ENCODE data around the gene POR.

The POR gene

DNA sequence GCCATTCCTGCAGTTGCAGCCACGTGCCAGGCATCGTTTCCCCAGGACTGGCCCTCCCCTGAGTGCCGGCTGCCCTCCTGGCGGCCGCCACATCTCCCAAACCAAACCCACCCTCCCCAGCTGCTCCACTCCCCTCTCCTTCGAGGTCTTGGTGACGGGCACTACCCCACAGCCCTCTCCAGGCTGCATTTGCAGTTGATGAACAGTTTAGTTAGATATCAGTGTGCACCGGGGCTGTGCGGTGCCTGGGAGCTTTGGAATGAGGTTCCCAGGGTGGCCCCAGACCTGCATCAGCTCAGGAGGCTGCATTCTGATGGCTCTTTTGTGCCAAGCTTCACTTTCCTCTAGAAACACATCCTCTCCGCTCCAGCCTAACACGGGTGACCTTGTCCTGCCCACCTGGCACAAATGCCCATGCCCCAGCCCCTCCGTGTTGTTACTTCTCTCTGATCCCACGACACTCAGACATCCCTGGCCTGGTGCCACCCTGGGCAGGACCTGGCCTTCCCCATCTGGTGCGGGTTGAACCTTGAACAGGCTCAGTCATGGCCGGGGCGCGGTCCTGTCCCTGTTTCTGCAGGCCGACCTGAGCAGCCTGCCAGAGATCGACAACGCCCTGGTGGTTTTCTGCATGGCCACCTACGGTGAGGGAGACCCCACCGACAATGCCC is 64.9 kb downstream of the POR start:
- DNase-seq (ENCODE audit: low spot score): no peak

DNA sequence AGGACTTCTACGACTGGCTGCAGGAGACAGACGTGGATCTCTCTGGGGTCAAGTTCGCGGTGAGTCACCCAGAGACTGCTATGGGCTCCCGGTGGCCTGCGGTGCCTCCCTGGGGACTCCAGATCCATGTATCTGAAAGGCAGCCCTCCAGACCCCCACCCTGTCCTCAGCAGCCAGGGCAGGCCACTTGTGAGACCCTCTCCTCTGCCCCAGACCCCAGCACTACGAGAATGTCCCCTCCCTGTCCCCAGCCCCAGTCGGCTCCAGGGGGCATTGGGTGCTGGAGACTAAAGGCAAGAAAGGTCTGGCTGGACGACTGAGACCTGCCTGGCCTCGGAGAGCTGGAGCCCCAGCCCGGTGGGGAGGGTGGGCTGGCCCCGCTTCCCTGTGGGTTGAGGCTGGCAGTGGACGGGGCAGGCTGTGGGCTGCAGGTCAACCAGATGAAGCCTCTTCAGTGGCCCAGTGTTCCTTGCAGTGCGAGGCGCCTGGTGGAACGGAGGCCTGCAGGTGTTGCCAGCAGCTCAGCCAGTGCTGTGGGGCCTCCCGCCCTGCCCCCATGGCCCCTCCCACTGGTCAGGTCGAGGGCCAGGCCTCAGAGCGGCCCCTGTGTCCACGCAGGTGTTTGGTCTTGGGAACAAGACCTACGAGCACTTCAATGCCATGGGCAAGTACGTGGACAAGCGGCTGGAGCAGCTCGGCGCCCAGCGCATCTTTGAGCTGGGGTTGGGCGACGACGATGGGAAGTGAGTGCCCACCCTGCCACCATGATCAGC is 65.7 kb downstream of the POR start:
- DNase-seq (ENCODE audit: low spot score): no peak

DNA sequence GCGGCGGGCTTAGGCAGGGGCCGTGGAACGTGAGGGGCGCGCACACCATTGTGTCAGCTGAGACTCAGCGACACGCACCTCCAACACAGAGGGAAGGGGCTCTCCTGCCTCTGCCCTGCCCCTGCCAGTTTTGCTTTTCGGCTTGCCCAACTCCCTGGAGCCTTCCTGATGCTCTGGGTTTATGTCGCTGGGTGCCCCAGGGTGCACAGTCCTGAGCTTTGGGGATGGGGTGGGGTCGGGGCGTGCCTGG is 66.2 kb downstream of the POR start:
- DNase-seq (ENCODE audit: low spot score): no peak

DNA sequence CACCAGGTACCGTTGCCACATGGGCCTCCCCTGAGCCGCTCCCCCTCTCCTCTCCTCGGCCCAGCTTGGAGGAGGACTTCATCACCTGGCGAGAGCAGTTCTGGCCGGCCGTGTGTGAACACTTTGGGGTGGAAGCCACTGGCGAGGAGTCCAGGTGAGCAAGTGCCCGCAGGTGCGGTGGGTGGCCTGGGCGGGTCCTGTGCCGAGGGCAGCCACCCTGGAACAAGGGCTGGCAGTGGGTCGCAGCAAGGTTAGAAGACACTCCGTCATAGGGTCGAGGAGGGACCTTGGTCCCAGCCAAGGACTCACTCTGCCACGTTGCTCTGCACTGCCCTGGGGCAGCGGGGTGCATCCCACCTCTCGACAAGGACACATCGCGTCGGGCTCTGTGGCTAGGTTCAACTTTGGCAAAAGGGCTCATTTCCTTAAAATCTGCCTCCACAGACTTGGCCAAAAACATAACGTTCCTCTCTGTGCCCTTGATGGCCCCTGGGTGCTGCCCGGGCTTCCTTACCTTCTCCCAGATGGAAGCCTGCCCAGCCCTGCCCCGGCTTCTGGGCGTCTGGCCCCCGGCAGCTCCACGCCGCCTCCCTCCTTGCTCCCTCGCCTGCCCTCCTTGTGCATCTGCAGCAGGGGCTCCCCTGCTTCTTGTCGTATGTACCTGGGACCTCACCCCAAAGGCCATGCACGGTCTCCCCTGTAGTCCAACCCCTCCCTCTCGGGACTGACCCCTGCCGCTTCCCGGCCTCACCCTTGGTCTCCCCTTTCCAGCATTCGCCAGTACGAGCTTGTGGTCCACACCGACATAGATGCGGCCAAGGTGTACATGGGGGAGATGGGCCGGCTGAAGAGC is 66.7 kb downstream of the POR start:
- no peak for DNase-seq (ENCODE audit: low spot score)

DNA sequence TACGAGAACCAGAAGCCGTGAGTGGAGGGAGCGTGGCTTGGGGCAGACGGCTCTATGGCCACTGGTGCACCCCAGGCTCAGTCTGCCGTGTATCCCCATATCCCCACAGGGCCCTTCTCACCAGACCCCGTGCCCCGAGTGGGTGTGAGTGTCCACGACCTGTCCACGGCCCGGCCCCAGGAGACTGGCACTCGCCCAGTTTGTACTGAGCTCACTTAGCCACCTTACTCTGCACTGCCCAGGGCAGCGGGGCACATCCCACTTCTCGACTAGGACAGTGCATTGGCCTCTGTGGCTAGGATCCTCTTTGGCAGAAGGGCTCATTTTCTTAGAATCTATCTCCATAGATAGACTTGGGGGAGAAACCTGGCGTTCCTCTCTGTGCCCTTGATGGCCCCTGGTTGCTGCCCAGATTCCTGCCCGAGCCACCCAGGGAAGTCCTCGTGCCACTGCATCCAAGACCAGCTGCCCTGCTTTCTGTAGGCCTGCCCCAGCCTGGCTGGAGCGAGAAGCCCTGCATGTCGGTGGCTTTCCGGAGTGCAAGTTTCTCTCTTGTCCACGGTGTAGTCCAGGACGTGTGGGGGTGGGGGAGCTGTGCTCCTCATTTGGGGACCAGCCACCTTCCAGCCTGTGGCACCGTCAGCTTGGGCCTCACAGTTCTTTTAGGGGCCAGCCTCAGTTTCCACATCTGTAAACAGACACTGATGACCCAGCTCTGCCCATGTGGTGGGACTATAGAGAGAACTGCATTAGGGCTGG is 67.5 kb downstream of the POR start:
- DNase-seq (ENCODE audit: low spot score): no peak

DNA sequence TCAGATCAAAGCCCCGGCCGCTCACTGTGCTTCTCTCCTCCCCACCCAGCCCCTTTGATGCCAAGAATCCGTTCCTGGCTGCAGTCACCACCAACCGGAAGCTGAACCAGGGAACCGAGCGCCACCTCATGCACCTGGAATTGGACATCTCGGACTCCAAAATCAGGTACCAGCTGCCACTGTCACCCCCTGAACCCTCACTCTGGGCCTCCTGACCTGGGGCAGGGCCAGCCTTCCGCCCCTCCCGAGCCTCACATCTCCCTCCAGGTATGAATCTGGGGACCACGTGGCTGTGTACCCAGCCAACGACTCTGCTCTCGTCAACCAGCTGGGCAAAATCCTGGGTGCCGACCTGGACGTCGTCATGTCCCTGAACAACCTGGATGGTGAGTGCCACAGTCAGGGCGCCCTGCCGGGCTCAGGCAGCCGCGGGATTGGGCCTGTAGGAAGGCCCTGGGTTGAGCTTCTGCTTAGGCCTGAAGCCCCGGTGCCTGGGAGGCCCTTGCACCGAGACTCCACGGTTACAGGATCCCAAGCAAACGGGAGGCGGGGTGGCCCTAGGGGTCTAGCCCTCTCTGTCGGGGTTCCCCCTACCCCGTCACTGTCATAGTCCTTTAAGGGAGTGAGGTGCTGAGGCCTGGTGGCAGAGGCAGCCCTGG is 68.6 kb downstream of the POR start:
- no peak for DNase-seq (ENCODE audit: low spot score)

DNA sequence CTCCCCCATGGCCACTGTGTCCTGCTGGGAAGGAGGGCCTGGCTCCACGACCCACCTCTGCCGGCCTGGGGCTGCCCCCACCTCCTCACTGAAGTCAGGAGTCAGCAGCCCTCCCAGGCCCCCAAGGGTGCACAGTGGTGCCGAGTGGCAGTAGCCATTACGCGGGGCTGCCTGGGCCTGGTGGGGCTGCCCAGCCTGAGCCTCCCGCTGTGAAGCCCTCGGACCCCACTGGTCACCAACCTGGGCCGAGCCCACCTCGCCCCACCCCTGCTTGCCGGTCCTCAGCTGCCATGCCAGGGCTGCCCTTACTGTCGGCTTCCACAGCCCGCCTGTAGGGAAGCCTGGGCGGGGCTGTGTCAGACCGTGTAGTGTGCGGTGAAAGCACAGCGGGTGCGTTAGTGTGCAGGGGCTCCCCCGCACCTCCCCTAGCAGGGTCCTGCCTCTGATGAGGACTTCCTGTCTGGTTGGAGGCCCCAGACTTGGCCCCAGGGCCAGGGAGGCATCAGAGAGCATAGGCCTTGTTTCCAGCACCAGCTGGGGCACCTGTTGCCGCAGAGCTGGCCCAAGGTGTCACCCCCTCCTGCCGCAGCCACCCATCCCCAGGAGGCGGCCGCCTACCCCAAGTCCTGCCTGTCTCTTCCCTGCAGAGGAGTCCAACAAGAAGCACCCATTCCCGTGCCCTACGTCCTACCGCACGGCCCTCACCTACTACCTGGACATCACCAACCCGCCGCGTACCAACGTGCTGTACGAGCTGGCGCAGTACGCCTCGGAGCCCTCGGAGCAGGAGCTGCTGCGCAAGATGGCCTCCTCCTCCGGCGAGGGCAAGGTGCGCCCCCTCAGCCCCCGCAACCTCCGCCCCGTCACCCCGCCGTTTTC is 69.4 kb downstream of the POR start:
- DNase-seq (ENCODE audit: low spot score): no peak

DNA sequence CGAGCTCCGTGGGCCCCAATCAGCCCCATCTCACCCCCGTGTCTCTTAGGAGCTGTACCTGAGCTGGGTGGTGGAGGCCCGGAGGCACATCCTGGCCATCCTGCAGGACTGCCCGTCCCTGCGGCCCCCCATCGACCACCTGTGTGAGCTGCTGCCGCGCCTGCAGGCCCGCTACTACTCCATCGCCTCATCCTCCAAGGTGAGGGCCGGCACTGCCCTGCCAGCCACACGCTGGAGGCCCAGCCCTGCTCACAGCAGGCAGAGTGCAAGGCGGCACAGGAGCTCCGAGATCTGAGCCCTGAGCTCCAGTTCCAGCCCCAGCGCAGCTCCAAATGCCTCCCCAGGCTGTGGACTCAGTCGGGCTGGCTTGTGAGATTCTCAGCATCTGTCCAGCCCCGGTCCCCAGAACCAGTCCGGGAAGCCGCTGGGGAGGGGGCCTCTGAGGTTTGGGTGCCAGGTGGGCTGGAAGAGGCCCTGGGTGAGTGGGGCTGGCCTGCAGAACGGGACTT is 70.1 kb downstream of the POR start:
- no peak for DNase-seq (ENCODE audit: low spot score)

DNA sequence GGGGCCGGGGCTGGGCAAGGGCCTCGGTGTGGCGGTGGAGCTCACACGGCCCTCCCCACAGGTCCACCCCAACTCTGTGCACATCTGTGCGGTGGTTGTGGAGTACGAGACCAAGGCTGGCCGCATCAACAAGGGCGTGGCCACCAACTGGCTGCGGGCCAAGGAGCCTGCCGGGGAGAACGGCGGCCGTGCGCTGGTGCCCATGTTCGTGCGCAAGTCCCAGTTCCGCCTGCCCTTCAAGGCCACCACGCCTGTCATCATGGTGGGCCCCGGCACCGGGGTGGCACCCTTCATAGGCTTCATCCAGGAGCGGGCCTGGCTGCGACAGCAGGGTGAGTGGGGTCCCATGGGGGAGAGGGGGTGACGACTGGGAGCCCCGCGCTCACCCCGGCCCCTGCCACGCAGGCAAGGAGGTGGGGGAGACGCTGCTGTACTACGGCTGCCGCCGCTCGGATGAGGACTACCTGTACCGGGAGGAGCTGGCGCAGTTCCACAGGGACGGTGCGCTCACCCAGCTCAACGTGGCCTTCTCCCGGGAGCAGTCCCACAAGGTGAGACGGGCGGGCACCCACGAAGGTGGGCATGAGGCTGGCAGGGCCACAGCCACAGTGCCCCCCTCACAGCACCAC is 70.7 kb downstream of the POR start:
- DNase-seq (ENCODE audit: low spot score): no peak

DNA sequence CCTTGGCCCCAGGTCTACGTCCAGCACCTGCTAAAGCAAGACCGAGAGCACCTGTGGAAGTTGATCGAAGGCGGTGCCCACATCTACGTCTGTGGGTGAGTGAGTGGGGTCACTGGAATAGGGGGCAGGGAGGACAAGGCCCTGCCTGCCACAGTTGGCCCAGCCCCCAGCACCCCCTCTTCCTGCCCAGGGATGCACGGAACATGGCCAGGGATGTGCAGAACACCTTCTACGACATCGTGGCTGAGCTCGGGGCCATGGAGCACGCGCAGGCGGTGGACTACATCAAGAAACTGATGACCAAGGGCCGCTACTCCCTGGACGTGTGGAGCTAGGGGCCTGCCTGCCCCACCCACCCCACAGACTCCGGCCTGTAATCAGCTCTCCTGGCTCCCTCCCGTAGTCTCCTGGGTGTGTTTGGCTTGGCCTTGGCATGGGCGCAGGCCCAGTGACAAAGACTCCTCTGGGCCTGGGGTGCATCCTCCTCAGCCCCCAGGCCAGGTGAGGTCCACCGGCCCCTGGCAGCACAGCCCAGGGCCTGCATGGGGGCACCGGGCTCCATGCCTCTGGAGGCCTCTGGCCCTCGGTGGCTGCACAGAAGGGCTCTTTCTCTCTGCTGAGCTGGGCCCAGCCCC is 71.3 kb downstream of the POR start:
- no peak for DNase-seq (ENCODE audit: low spot score)

DNA sequence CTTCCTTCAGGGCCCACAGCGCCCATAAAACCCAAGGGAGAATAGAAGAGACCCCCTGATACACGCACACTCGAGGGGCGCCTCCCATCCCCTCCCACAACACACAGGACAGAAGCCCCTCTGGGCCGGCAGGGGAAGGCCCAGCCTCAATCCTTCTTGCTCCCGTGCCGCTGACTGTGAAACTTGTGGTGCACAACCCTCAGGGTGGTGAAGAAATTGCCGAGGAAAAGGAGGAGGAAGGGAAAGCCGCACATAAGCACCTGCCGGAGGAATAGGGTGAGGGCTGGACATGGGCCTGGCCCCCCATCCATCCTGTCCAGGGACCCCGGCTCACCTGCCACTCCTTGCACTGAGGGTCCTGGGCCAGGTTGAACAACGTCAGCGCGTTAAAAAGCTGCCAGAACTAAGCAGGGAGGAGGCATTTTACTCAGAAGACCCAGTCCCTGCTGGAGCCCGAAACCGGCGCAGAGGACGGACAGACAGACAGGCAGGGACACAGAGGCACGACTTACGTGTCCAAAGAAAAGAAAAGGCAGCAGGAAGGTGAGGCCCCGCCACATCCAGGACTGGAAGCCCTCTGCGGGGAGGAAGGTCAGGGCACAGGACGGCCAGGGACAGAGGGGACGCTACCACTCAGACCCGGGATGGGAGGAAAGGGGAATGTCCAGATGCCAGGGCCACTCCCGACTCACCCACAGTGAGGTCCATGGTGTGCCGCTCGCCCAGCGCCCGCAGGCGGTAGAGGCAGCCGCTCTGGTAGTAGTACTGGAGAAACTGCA is 72.3 kb downstream of the POR start:
- DNase-seq (ENCODE audit: low spot score): no peak

DNA sequence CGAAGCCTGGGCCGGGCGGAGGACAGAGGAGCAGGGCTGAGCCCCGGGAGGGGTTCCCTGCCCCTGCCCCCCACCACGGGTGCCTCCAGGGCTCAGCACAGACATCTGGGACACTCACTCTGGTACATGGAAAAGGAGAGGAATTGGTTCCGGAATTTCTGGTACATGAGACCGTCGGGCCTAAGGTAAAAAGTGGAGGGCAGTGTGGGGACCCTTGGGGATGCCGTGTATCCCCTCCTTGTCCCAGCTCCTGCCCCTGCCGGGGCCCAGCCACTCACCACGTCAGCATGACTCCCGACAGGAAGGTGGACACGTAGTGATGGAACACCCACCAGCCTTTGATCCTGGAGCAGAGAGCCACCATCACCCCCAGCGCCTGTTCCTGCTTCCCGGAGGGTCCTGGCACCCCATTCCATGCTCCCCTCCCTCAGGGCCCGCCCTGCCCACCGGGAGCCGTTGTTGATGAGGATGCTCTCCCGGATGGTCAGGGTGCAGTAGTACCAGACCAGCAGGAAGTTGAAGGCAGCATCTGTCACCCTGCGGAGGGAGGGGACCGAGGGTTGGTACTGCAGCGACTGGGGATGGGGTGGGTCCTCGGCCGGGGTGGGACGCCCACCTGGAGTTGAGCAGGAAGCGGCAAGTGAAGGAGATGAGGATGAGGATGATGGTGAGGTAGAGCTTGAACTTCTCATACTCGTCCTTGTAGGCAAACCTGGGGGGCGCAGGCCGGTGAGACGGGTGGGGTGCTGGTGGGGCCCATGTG is 73.0 kb downstream of the POR start:
- DNase-seq (ENCODE audit: low spot score): no peak

DNA sequence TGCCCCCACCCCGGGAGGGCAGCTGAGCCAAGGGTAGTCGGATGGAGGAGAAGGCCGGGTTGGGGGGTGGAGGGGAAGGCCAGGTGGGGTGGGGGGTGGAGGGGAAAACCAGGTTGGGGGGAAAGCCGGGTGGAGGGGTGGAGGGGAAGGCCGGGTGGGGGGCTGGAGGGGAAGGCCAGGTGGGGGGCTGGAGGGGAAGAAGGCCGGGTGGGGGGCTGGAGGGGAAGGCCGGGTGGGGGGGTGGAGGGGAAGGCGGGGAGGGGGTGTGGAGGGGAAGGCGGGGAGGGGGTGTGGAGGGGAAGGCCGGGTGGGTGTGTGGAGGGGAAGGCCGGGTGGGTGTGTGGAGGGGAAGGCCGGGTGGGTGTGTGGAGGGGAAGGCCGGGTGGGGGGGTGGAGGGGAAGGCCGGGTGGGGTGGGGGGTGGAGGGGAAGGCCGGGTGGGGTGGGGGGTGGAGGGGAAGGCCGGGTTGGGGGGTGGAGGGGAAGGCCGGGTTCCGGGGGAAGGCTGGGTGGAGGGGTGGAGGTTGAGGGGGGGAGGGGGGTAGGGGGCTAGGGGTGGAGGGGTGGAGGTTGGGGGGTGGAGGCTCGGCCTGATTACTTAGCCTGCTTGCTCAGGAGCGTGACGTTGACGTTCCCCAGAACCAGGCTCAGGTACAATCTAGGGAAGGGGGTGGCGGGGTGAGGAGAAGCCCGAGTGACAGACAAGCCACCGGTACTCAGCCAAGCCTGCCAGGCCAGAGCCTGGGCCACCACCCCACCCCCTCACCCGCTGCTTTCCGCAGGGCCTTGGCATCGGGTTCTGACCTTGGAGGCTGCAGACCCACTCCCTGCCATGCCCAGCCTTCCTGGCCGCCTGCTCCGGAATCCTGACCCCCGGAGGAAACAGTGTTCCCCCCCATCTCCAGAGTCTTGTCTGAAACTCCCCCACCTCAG is 73.9 kb downstream of the POR start:
- no peak for DNase-seq (ENCODE audit: low spot score)

DNA sequence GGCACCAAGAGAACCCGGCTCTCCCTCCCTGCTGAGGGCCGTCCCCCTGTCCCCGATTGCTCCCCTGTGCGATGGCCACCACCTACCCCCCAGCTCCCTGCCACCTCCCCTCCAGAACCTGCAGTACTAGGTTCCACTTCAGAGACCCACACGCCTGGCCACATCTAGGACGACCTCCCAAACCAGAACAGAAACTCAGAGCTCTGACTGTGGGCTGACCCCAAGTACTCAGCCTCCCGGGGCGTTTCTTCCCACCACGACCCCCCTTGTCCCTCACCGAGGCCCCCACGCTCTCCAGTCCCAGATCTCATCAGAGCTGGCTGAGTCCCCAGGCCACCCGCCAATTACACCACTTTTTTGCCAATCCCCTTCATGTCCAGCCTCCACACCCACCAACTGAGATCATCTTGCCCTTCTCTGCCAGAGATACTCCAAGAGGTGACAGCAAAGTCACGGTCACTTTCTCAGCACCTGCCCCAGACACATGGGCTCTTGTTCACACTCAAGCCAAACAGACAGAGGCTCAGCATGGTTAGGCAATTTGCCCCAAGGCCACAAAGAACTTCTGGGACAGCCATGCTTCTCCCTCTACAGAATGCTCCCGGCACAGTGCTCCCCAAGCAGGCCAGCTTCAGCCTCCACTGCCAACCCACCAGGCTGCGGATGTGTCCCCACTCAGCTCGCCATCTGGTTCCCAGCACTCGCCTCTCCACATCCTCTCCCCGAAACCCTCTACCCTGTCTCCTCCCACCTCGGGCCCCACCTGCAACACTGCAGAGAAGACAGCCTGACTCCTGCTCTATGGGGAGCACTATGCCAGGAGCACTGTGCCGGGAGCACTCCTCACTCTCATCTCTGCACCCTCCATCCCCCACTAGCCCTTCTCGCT is 74.8 kb downstream of the POR start:
- no peak for DNase-seq (ENCODE audit: low spot score)

DNA sequence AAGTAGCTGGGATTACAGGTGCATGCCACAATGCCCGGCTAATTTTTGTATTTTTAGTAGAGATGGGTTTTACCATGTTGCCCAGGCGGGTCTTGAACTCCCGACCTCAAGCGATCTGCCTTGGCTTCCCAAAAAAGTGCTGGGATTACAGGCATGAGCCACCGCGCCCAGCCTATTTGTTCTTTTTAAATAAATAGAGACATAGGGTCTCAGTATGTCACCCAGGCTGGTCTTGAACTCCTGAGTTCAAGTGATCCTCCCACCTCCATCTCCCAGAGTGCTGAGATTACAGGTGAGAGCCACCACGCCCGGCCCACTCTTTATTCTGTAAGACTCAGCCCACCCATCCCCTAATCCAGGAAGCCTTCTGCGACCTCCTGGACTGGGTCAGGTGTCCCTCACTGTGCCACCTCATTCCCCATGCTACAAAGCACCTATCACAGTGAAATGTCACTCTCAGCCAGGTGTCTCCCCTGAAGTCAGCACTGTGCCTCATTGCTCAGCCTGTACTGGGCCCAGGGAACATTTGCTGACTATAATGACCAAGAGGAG is 76.7 kb downstream of the POR start:
- no peak for DNase-seq (ENCODE audit: low spot score)

Measured in AG08395 (cell line).